H9 (cell line): ENCODE data around the gene SDF2L1. TPM values are rescaled to one million over a fixed set of nuclear protein-coding genes. Genes with fewer than 3 reads are reported as not detected.

Source experiments
- DNase-seq: peaks from one replicate; pipeline ENCODE4 v3.0.0-alpha.2; 2017
- H2AFZ ChIP-seq: one replicate; pipeline ENCODE4 v1.6.1; 2013; ENCODE audit warnings: mild to moderate bottlenecking, low read length, control low read depth, moderate library complexity
- H2AK5ac ChIP-seq: 2 replicates; pipeline ENCODE4 v1.6.1; 2013; ENCODE audit warnings: low read length, control low read depth, mixed read lengths; ENCODE audit not compliant: insufficient read length
- H2BK120ac ChIP-seq: one replicate; pipeline ENCODE4 v1.6.1; 2013; ENCODE audit warnings: low read depth, mild to moderate bottlenecking, low read length, control low read depth, inconsistent platforms; ENCODE audit not compliant: poor library complexity, severe bottlenecking
- H2BK12ac ChIP-seq: 2 replicates; pipeline ENCODE4 v1.6.1; 2013; ENCODE audit warnings: low read length, control low read depth, mixed read lengths, low read depth; ENCODE audit not compliant: insufficient read length
- H2BK15ac ChIP-seq: 2 replicates; pipeline ENCODE4 v1.6.1; 2013; ENCODE audit warnings: low read depth, low read length, control low read depth
- H2BK20ac ChIP-seq: one replicate; pipeline ENCODE4 v1.6.1; 2013; ENCODE audit warnings: low read depth, mild to moderate bottlenecking, low read length, control low read depth, inconsistent platforms; ENCODE audit not compliant: poor library complexity, severe bottlenecking
- H2BK5ac ChIP-seq: 2 replicates; pipeline ENCODE4 v1.6.1; 2013; ENCODE audit warnings: low read length, control low read depth, mixed read lengths; ENCODE audit not compliant: insufficient read length
- H3K14ac ChIP-seq: 2 replicates; pipeline ENCODE4 v1.6.1; 2013; ENCODE audit warnings: low read length, control low read depth; ENCODE audit not compliant: insufficient read depth
- H3K18ac ChIP-seq: 2 replicates; pipeline ENCODE4 v1.6.1; 2013; ENCODE audit warnings: low read depth, mild to moderate bottlenecking, mixed read lengths, low read length, control low read depth; ENCODE audit not compliant: insufficient read length
- H3K23ac ChIP-seq: 2 replicates; pipeline ENCODE4 v1.6.1; 2013; ENCODE audit warnings: low read length, control low read depth, mixed read lengths, low read depth; ENCODE audit not compliant: insufficient read length
- H3K23me2 ChIP-seq: 2 replicates; pipeline ENCODE4 v1.6.1; 2013; ENCODE audit warnings: low read depth, mild to moderate bottlenecking, mixed read lengths, low read length, control low read depth; ENCODE audit not compliant: insufficient read length, poor library complexity, severe bottlenecking
- H3K27ac ChIP-seq: 2 replicates; pipeline ENCODE4 v1.5.1; 2013; ENCODE audit warnings: low read length, control low read depth, mixed read lengths, low read depth; ENCODE audit not compliant: insufficient read length
- H3K27me3 ChIP-seq: 2 replicates; pipeline ENCODE4 v1.6.1; 2013; ENCODE audit warnings: low read length, control low read depth, inconsistent platforms; ENCODE audit not compliant: insufficient read depth
- H3K4ac ChIP-seq: 2 replicates; pipeline ENCODE4 v1.6.1; 2013; ENCODE audit warnings: low read depth, mild to moderate bottlenecking, control low read depth, inconsistent platforms, low read length, moderate library complexity
- H3K4me1 ChIP-seq: 2 replicates; pipeline ENCODE4 v1.6.1; 2013; ENCODE audit warnings: low read length, control low read depth, inconsistent platforms; ENCODE audit not compliant: insufficient read depth
- H3K4me2 ChIP-seq: 2 replicates; pipeline ENCODE4 v1.6.1; 2013; ENCODE audit warnings: low read length, control low read depth, mixed read lengths; ENCODE audit not compliant: insufficient read length, insufficient read depth
- H3K56ac ChIP-seq: 2 replicates; pipeline ENCODE4 v1.6.1; 2013; ENCODE audit warnings: low read depth, mild to moderate bottlenecking, mixed read lengths, low read length, control low read depth; ENCODE audit not compliant: insufficient read length
- H3K79me1 ChIP-seq: 2 replicates; pipeline ENCODE4 v1.6.1; 2013; ENCODE audit warnings: low read depth, mild to moderate bottlenecking, moderate library complexity, low read length, control low read depth, inconsistent platforms; ENCODE audit not compliant: insufficient read depth, poor library complexity, severe bottlenecking
- H3K79me2 ChIP-seq: 2 replicates; pipeline ENCODE4 v1.6.1; 2013; ENCODE audit warnings: low read length, control low read depth, inconsistent platforms; ENCODE audit not compliant: insufficient read depth
- H3K9ac ChIP-seq: 2 replicates; pipeline ENCODE4 v1.6.1; 2013; ENCODE audit warnings: low read length, control low read depth, mixed read lengths; ENCODE audit not compliant: insufficient read length; ENCODE audit errors: extremely low read depth
- H3K9me3 ChIP-seq: one replicate; pipeline ENCODE4 v1.6.1; 2013; ENCODE audit warnings: low read depth, low read length, inconsistent platforms; ENCODE audit not compliant: control insufficient read depth
- H3T11ph ChIP-seq: one replicate; pipeline ENCODE4 v1.6.1; 2013; ENCODE audit warnings: mild to moderate bottlenecking, low read length, control low read depth, inconsistent platforms
- H4K20me1 ChIP-seq: one replicate; pipeline ENCODE4 v1.6.1; 2013; ENCODE audit not compliant: control insufficient read depth, insufficient read length, insufficient read depth
- H4K5ac ChIP-seq: 2 replicates; pipeline ENCODE4 v1.6.1; 2013; ENCODE audit warnings: low read depth, mild to moderate bottlenecking, mixed read lengths, low read length, control low read depth; ENCODE audit not compliant: insufficient read length
- H4K8ac ChIP-seq: replicated peaks from 2 replicates; pipeline ENCODE4 v1.6.1; 2013; ENCODE audit warnings: low read length, control low read depth, mixed read lengths, low read depth; ENCODE audit not compliant: insufficient read length
- H4K91ac ChIP-seq: 2 replicates; pipeline ENCODE4 v1.6.1; 2013; ENCODE audit warnings: low read depth, mild to moderate bottlenecking, moderate library complexity, mixed read lengths, low read length, control low read depth; ENCODE audit not compliant: insufficient read length
- H3K27ac Mint-ChIP-seq, 3 experiments: 2 replicates in 2 of 3; 3 replicates in 1 of 3; pipeline ENCODE4 v1.8.0; 2020 to 2021; ENCODE audit warnings: mixed read lengths in 3 of 3, mild to moderate bottlenecking in 1 of 3, moderate library complexity in 1 of 3
- H3K27me3 Mint-ChIP-seq: 2 replicates; pipeline ENCODE4 v1.8.0; 2021; ENCODE audit warnings: low read depth, mild to moderate bottlenecking, moderate library complexity, mixed read lengths
- H3K36me3 Mint-ChIP-seq, 3 experiments: 2 replicates in 2 of 3; 3 replicates in 1 of 3; pipeline ENCODE4 v1.8.0; 2020 to 2021; ENCODE audit warnings: low read depth in 3 of 3, mixed read lengths in 3 of 3; ENCODE audit not compliant: insufficient read depth in 1 of 3
- H3K4me1 Mint-ChIP-seq, 2 experiments: 2 replicates each; pipeline ENCODE4 v1.8.0; 2020; ENCODE audit warnings: mixed read lengths in 2 of 2
- H3K4me3 Mint-ChIP-seq, 2 experiments: 2 replicates in 1 of 2; 3 replicates in 1 of 2; pipeline ENCODE4 v1.8.0; 2020 to 2021; ENCODE audit warnings: mild to moderate bottlenecking in 2 of 2, mixed read lengths in 2 of 2, moderate library complexity in 1 of 2
- H3K9me3 Mint-ChIP-seq, 2 experiments: 2 replicates in 1 of 2; 3 replicates in 1 of 2; pipeline ENCODE4 v1.8.0; 2020; ENCODE audit warnings: mild to moderate bottlenecking in 2 of 2, mixed read lengths in 2 of 2, moderate library complexity in 1 of 2
- CTCF ChIP-seq: fragments of 200-600 bp; sonication (generic); conservative IDR thresholded peaks from 3 replicates; pipeline ENCODE4 v1.8.0; 2021; ENCODE audit warnings: antibody characterized with exemption, mild to moderate bottlenecking
- WGBS: extraction: QIAGEN DNeasy Blood & Tissue Kit; methylation state at CpG from one replicate; pipeline ENCODE4 v1.1.7; 2013; ENCODE audit warnings: missing lambda C conversion rate, low lambda C conversion rate, mixed read lengths; ENCODE audit not compliant: insufficient read length; ENCODE audit errors: extremely low coverage; 5-methylcytosine and 5-hydroxymethylcytosine counted together
- total RNA-seq: library from RNA; stranded (reverse); gene quantifications from 2 replicates; pipeline ENCODE4 v1.2.1, GENCODE V29; 2021

SDF2L1 gene
- total RNA-seq, 1 experiment from 2014 or later, result 36.0 TPM

GRCh38 chr22:21688341-21688705 is 46.2 kb downstream of the SDF2L1 start:
- Histone ChIP-seq H3K23me2 (no peaks in the 10 kb centered on the region), H4K20me1 (no peaks in the 10 kb centered on the region), H3K9me3 (no peaks in the 10 kb centered on the region), H3K4me1 (no peaks in the 10 kb centered on the region), H4K5ac (no peak overlapping the region), H3K14ac (no peak overlapping the region), H3K23ac (no peak overlapping the region), H3K27ac (no peak overlapping the region), H2BK20ac (no peak overlapping the region), H4K8ac (no peak overlapping the region), H2AK5ac (no peak overlapping the region), H4K91ac (no peak overlapping the region), H3T11ph (no peak overlapping the region), H2BK5ac (no peak overlapping the region), H3K56ac (no peak overlapping the region), H2BK120ac (no peak overlapping the region), H3K18ac (no peak overlapping the region), H2AFZ (no peak overlapping the region), H2BK12ac (no peak overlapping the region), H3K9ac (no peak overlapping the region), H3K4me2 (no peak overlapping the region), H3K4ac (no peak overlapping the region), H2BK15ac (no peak overlapping the region), H3K79me1 (no peaks in the 10 kb centered on the region), H3K79me2 (no peaks in the 10 kb centered on the region), H3K27me3 (no peaks in the 10 kb centered on the region)
- no peak for DNase-seq
- no peak overlapping the region for H3K27ac Mint-ChIP-seq
- no peaks in the 10 kb centered on the region for H3K27me3 Mint-ChIP-seq
- H3K4me3 Mint-ChIP-seq, result no peak overlapping the region
- no CpG with 5 or more reads among the region's 6 CpGs for WGBS
- no peaks in the 10 kb centered on the region for H3K9me3 Mint-ChIP-seq
- H3K36me3 Mint-ChIP-seq, result peaks cover 15 to 29% (median 28%) of the 10 kb centered on the region in 3 experiments
- TF ChIP-seq CTCF, result no peak
- no peaks in the 10 kb centered on the region for H3K4me1 Mint-ChIP-seq
